Spleen (tissue), 11 donors: ENCODE results near the gene EML6. TPM values are rescaled to one million over a fixed set of nuclear protein-coding genes. Genes with fewer than 3 reads are reported as not detected.

ENCODE experiments used
- DNase-seq: peaks from one replicate; pipeline ENCODE4 v3.0.0-alpha.2; 2020
- H3K27ac ChIP-seq, 8 donors: fragments of 200-600 bp; sonication (generic) in 7 of 8; 1 replicate in 4 of 8; 2 replicates in 4 of 8; pipeline versions ENCODE4 v1.5.0 to v1.8.0; 2016 to 2021; ENCODE audit warnings: inconsistent platforms in 4 of 8, mild to moderate bottlenecking in 4 of 8, moderate library complexity in 1 of 8
- H3K27me3 ChIP-seq, 7 donors: fragments of 200-600 bp; sonication (generic) in 6 of 7; replicated peaks in 1 of 7; 1 replicate in 4 of 7; 2 replicates in 3 of 7; pipeline versions ENCODE4 v1.5.0 to v1.8.0; 2016 to 2021; ENCODE audit warnings: inconsistent platforms in 3 of 7, mild to moderate bottlenecking in 1 of 7
- H3K36me3 ChIP-seq, 6 donors: fragments of 200-600 bp; sonication (generic) in 5 of 6; 1 replicate in 4 of 6; 2 replicates in 2 of 6; pipeline versions ENCODE4 v1.5.0 to v1.8.0; 2016 to 2021; ENCODE audit warnings: inconsistent platforms in 2 of 6
- H3K4me1 ChIP-seq, 6 donors: fragments of 200-600 bp; sonication (generic) in 5 of 6; 1 replicate in 3 of 6; 2 replicates in 3 of 6; pipeline versions ENCODE4 v1.5.0 to v1.8.0; 2016 to 2021; ENCODE audit warnings: inconsistent platforms in 3 of 6
- H3K4me3 ChIP-seq, 8 donors: fragments of 200-600 bp; sonication (generic) in 7 of 8; 1 replicate in 4 of 8; 2 replicates in 4 of 8; pipeline versions ENCODE4 v1.5.0 to v1.8.0; 2016 to 2021; ENCODE audit warnings: inconsistent platforms in 4 of 8, mild to moderate bottlenecking in 4 of 8, moderate library complexity in 2 of 8
- H3K9me3 ChIP-seq, 8 donors: fragments of 200-600 bp; sonication (generic) in 7 of 8; 1 replicate in 4 of 8; 2 replicates in 4 of 8; pipeline versions ENCODE4 v1.5.0 to v1.8.0; 2016 to 2021; ENCODE audit warnings: inconsistent platforms in 4 of 8
- CTCF ChIP-seq, 11 experiments: fragments of 200-600 bp in 7 of 11; fragments of 450-650 bp in 4 of 11; sonication (generic) in 4 of 11; IDR thresholded peaks in 8 of 11; conservative IDR thresholded peaks in 3 of 11; 1 replicate in 7 of 11; 2 replicates in 4 of 11; pipeline versions ENCODE4 v1.4.0 to v1.8.0; 2016 to 2021; ENCODE audit warnings: antibody characterized with exemption in 11 of 11, inconsistent platforms in 4 of 11, mild to moderate bottlenecking in 1 of 11
- POLR2A ChIP-seq, 3 donors: fragments of 450-650 bp; IDR thresholded peaks; one replicate each; pipeline ENCODE4 v1.5.1; 2017; ENCODE audit warnings: antibody characterized with exemption in 3 of 3, mild to moderate bottlenecking in 1 of 3
- POLR2AphosphoS5 ChIP-seq, 3 donors: sonication (generic); formaldehyde crosslinking; IDR thresholded peaks; one replicate each; pipeline ENCODE4 v1.5.1; 2017; ENCODE audit warnings: antibody characterized with exemption in 3 of 3
- WGBS, 5 donors: extraction: QIAGEN DNeasy Blood & Tissue Kit in 3 of 5; methylation state at CpG; one replicate each; pipeline versions ENCODE4 v1.1.5 to v1.1.7; 2013 to 2018; 5-methylcytosine and 5-hydroxymethylcytosine counted together
- intact Hi-C: fragments of 100-400 bp; cut with DNase I; formaldehyde crosslinking; loops from one replicate; pipeline ENCODE4 v1.15.0; 2023; ENCODE audit warnings: low total_unique reads
- polyA plus RNA-seq, 3 donors: library from polyadenylated mRNA; stranded (reverse); fragments of 200-250 nt; gene quantifications; one replicate each; pipeline ENCODE4 v1.2.1, GENCODE V29; 2013
- total RNA-seq, 7 donors: library from RNA; depleted of rRNA in 3 of 7; stranded (reverse); fragments of >200 nt in 3 of 7; fragmentation: NEBNext Ultra II Directional in 4 of 7; extraction: Animal tissue kit (Norgen Biotek cat#: 25700) in 4 of 7; gene quantifications; one replicate each; pipeline versions ENCODE4 v1.1.0 to v1.2.1, GENCODE V29; 2016 to 2021
- donor health status: healthy with polysubstance abuse.
- donor health status: DM: no; HTN: no; CAD: no; lungs with moderate emphysema.
- donor health status: DM: no; HTN: no; CAD: no.
- donor health status: Bipolar disorder and iron deficiency.
- donor health status: healthy.
- donor health status: DM: no; HTN: no; CAD: no.
- donor health status: DM: yes; HTN: yes; CAD: no.

The EML6 gene
- total and polyA plus RNA-seq, 10 donors: 4.7 to 18.2 (median 7.6) TPM

GRCh38 chr2:54880428-54880827 is 157.0 kb downstream of the EML6 start:
- Histone ChIP-seq H3K4me3 (no peak overlapping the region), H3K27ac (no peak overlapping the region), H3K9me3 (no peaks in the 10 kb centered on the region), H3K27me3 (no peaks in the 10 kb centered on the region), H3K36me3 (no peaks in the 10 kb centered on the region), H3K4me1 (no peaks in the 10 kb centered on the region)
- 31 to 41% (median 32%) methylated on average over 1 of the region's 1 CpG for WGBS, 5 donors
- no peak for DNase-seq
- intact Hi-C loops: no loop called here
- TF ChIP-seq CTCF (IDR thresholded peaks at IDR 0.05 in 8 of 11, conservative IDR thresholded peaks at IDR 0.05 in 3 of 11) (no peak), POLR2A (IDR thresholded peaks at IDR 0.05) (no peak)

- 63 to 78% (median 76%) methylated on average over 4 of the region's 4 CpGs for WGBS, 5 donors
- intact Hi-C loops: no loop called here
- Histone ChIP-seq H3K27me3 (no peaks in the 10 kb centered on the region), H3K4me1 (no peaks in the 10 kb centered on the region), H3K9me3 (no peaks in the 10 kb centered on the region), H3K36me3 (no peaks in the 10 kb centered on the region), H3K27ac (no peak overlapping the region), H3K4me3 (no peak overlapping the region)
- TF ChIP-seq CTCF (IDR thresholded peaks at IDR 0.05 in 8 of 11, conservative IDR thresholded peaks at IDR 0.05 in 3 of 11) (no peak), POLR2A (IDR thresholded peaks at IDR 0.05) (no peak), POLR2AphosphoS5 (IDR thresholded peaks at IDR 0.05) (no peak)
- DNase-seq: no peak
Measured at GRCh38 chr2:54881759-54882158, 158.3 kb downstream of the EML6 start.

- no peaks in the 10 kb centered on the region for H3K36me3 ChIP-seq
- no peak overlapping the region for H3K27ac ChIP-seq
- no peaks in the 10 kb centered on the region for H3K27me3 ChIP-seq
- no peaks in the 10 kb centered on the region for H3K9me3 ChIP-seq
- TF ChIP-seq POLR2A (IDR thresholded peaks at IDR 0.05) (no peak), POLR2AphosphoS5 (IDR thresholded peaks at IDR 0.05) (no peak), CTCF (IDR thresholded peaks at IDR 0.05 in 8 of 11, conservative IDR thresholded peaks at IDR 0.05 in 3 of 11) (no peak)
- DNase-seq: no peak
- no peak overlapping the region for H3K4me3 ChIP-seq
- no peaks in the 10 kb centered on the region for H3K4me1 ChIP-seq
- intact Hi-C loops: no loop called here
- WGBS, 5 donors: 85 to 96% (median 92%) methylated on average over 3 of the region's 3 CpGs
Measured at GRCh38 chr2:54885891-54886290, 162.4 kb downstream of the EML6 start.

- Histone ChIP-seq H3K4me1 (no peaks in the 10 kb centered on the region), H3K27ac (no peak overlapping the region), H3K9me3 (no peaks in the 10 kb centered on the region), H3K4me3 (no peak overlapping the region), H3K36me3 (no peaks in the 10 kb centered on the region), H3K27me3 (no peaks in the 10 kb centered on the region)
- 83 to 91% (median 87%) methylated on average over 9 of the region's 9 CpGs for WGBS, 5 donors
- TF ChIP-seq CTCF (IDR thresholded peaks at IDR 0.05 in 8 of 11, conservative IDR thresholded peaks at IDR 0.05 in 3 of 11): no peak
- no peak for TF ChIP-seq POLR2AphosphoS5 (IDR thresholded peaks at IDR 0.05)
- TF ChIP-seq POLR2A (IDR thresholded peaks at IDR 0.05): no peak
- intact Hi-C loops: no loop called here
- DNase-seq: no peak
Measured at GRCh38 chr2:54887850-54888545, 164.5 kb downstream of the EML6 start.
